ENCODE measurements around the gene AGPAT4. TPM values are rescaled to one million over a fixed set of nuclear protein-coding genes. Genes with fewer than 3 reads are reported as not detected.

Gene AGPAT4
- total RNA-seq, 1 experiment from 2014 or later, result 10.1 TPM

GRCh38 chr6:161133963-161134362 is 139.9 kb downstream of the AGPAT4 start:
- no peaks in the 10 kb centered on the region for H3K36me3 ChIP-seq (ENCODE audit: insufficient read depth, low read length, poor library complexity, severe bottlenecking)
- no peak for DNase-seq (ENCODE audit: low spot score)
- POLR2A ChIA-PET (ENCODE audit: low non-redundant PET), result no interaction called here
- no peaks in the 10 kb centered on the region for H3K4me1 ChIP-seq (ENCODE audit: insufficient read depth, low read length, poor library complexity, severe bottlenecking)
- H3K27ac ChIP-seq (ENCODE audit: low read depth, low read length, poor library complexity, severe bottlenecking), result no peak overlapping the region
- intact Hi-C loops (cut with micrococcal nuclease; ENCODE audit: unreplicated experiment), result no loop called here
- no TSS peak for BruUV-seq (replicated peaks)
- H3K27me3 ChIP-seq (replicated peaks; ENCODE audit: insufficient read depth, low read depth, low read length, poor library complexity), result no peaks in the 10 kb centered on the region
- CTCF ChIA-PET, result no interaction called here
- no peaks in the 10 kb centered on the region for H3K9me3 ChIP-seq (ENCODE audit: low read depth, low read length, poor library complexity, severe bottlenecking)
- no peak overlapping the region for H3K4me3 ChIP-seq (ENCODE audit: low read depth, low read length, poor library complexity, severe bottlenecking)
- TF ChIP-seq EZH2 (IDR thresholded peaks at IDR 0.05; ENCODE audit: borderline replicate concordance, low read depth, low read length, poor library complexity, severe bottlenecking), result no peak
- TF ChIP-seq, protein P1, sequence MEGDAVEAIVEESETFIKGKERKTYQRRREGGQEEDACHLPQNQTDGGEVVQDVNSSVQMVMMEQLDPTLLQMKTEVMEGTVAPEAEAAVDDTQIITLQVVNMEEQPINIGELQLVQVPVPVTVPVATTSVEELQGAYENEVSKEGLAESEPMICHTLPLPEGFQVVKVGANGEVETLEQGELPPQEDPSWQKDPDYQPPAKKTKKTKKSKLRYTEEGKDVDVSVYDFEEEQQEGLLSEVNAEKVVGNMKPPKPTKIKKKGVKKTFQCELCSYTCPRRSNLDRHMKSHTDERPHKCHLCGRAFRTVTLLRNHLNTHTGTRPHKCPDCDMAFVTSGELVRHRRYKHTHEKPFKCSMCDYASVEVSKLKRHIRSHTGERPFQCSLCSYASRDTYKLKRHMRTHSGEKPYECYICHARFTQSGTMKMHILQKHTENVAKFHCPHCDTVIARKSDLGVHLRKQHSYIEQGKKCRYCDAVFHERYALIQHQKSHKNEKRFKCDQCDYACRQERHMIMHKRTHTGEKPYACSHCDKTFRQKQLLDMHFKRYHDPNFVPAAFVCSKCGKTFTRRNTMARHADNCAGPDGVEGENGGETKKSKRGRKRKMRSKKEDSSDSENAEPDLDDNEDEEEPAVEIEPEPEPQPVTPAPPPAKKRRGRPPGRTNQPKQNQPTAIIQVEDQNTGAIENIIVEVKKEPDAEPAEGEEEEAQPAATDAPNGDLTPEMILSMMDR (conservative IDR thresholded peaks at IDR 0.05; ENCODE audit: low read depth, low read length), result no peak

GRCh38 chr6:161132384-161132783 is 141.5 kb downstream of the AGPAT4 start:
- no TSS peak for BruUV-seq (replicated peaks)
- no peaks in the 10 kb centered on the region for H3K27me3 ChIP-seq (replicated peaks; ENCODE audit: insufficient read depth, low read depth, low read length, poor library complexity)
- no peak overlapping the region for H3K27ac ChIP-seq (ENCODE audit: low read depth, low read length, poor library complexity, severe bottlenecking)
- no peaks in the 10 kb centered on the region for H3K9me3 ChIP-seq (ENCODE audit: low read depth, low read length, poor library complexity, severe bottlenecking)
- DNase-seq (ENCODE audit: low spot score), result no peak
- intact Hi-C loops (cut with micrococcal nuclease; ENCODE audit: unreplicated experiment), result no loop called here
- TF ChIP-seq, protein P1 (conservative IDR thresholded peaks at IDR 0.05; ENCODE audit: low read depth, low read length), result no peak
- no peak for TF ChIP-seq EZH2 (IDR thresholded peaks at IDR 0.05; ENCODE audit: borderline replicate concordance, low read depth, low read length, poor library complexity, severe bottlenecking)
- POLR2A ChIA-PET (ENCODE audit: low non-redundant PET), result no interaction called here
- peaks cover 7% of the 10 kb centered on the region for H3K36me3 ChIP-seq (ENCODE audit: insufficient read depth, low read length, poor library complexity, severe bottlenecking)
- H3K4me1 ChIP-seq (ENCODE audit: insufficient read depth, low read length, poor library complexity, severe bottlenecking), result no peaks in the 10 kb centered on the region
- CTCF ChIA-PET, result no interaction called here
- no peak overlapping the region for H3K4me3 ChIP-seq (ENCODE audit: low read depth, low read length, poor library complexity, severe bottlenecking)

DNA sequence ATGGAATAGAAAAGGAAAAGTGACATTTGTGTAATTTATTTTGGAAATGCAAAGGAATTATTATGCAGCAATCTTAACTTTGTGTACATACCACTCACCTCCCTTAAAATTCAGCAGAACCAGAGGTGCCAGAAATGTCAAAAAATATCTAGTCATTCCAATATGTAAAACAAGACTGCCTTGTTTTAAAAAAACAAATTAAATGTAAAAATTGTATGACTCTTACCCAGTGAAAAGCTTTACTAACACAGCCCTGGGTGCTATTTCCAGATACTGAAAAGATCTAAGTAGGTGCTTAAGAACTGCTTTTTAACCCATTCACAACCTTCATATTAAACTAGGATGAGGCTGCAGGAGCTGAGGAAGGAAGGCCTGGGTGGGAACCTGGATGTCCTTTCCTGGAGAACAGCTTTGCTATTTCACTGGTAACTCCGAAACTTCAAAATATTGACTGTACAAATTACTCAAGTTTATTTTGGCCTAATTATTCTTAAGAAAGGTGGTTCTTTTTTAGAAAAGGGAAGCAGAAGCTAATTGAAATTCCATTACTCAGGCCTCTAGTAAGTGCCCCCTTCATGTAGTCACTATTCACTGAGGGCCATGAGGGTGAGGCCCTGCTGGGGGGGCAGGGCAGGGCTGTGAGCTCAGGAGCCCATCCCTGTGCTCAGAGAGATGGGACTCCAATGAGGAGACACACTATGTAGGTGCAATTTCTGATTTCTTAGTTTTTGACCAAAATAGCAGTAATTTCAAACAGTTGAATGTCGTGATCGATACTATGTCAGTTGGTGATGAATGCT is 142.7 kb downstream of the AGPAT4 start:
- DNase-seq (ENCODE audit: low spot score), result no peak
- no peak for TF ChIP-seq EZH2 (IDR thresholded peaks at IDR 0.05; ENCODE audit: borderline replicate concordance, low read depth, low read length, poor library complexity, severe bottlenecking)
- TF ChIP-seq, protein P1 (conservative IDR thresholded peaks at IDR 0.05; ENCODE audit: low read depth, low read length), result no peak
- H3K36me3 ChIP-seq (ENCODE audit: insufficient read depth, low read length, poor library complexity, severe bottlenecking), result peaks cover 7% of the 10 kb centered on the region
- no peak overlapping the region for H3K4me3 ChIP-seq (ENCODE audit: low read depth, low read length, poor library complexity, severe bottlenecking)
- H3K4me1 ChIP-seq (ENCODE audit: insufficient read depth, low read length, poor library complexity, severe bottlenecking), result no peaks in the 10 kb centered on the region
- intact Hi-C loops (cut with micrococcal nuclease; ENCODE audit: unreplicated experiment), result no loop called here
- no peak overlapping the region for H3K27ac ChIP-seq (ENCODE audit: low read depth, low read length, poor library complexity, severe bottlenecking)
- no peaks in the 10 kb centered on the region for H3K27me3 ChIP-seq (replicated peaks; ENCODE audit: insufficient read depth, low read depth, low read length, poor library complexity)
- ChIA-PET POLR2A (ENCODE audit: low non-redundant PET) (no interaction called here), CTCF (no interaction called here)
- no peaks in the 10 kb centered on the region for H3K9me3 ChIP-seq (ENCODE audit: low read depth, low read length, poor library complexity, severe bottlenecking)
- BruUV-seq (replicated peaks), result no TSS peak

Data from A673 (cell line).